ENCODE data around the gene KLF7.

KLF7 gene

DNA sequence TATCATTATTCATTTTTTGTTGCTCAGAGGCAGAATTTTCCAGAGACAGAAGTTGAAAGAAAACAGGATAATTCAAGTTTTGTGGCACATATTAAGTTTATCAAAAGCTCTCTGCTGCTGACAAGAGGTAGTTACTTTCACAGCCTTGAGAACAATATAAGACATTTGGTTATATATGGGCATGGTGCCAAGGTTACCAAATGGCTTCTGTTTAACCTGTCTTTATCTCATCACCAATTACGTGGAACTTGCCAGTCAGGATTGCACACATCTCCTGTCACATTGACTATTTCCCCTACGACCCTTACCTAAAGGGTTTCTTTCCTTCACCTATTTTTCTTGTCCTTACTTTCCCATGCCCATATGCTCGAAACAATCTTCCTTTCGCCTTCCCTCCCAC is 35.9 kb downstream of the KLF7 start:
- no peak for DNase-seq (ENCODE audit: extremely low spot score)
- POLR2A ChIA-PET = no interaction called here
- no peak for TF ChIP-seq CTCF (IDR thresholded peaks at IDR 0.05; ENCODE audit: control extremely low read depth, extremely low read depth, low read depth, missing control alignments)
- CTCF ChIA-PET = interaction anchor here (1.3 to 4.3 kb wide), 2 partner anchors 12 to 32 kb away, joined by 4 to 22 read pairs; no protein-coding TSS in a partner anchor

- ChIA-PET POLR2A (no interaction called here), CTCF (interaction anchor here (4.3 kb wide), 1 partner anchor 13 kb away, joined by 22 read pairs; no protein-coding TSS in a partner anchor)
- no peak for TF ChIP-seq CTCF (IDR thresholded peaks at IDR 0.05; ENCODE audit: control extremely low read depth, extremely low read depth, low read depth, missing control alignments)
- DNase-seq (ENCODE audit: extremely low spot score) = no peak
Measured at GRCh38 chr2:207128867-207129266, 36.9 kb downstream of the KLF7 start.

DNA sequence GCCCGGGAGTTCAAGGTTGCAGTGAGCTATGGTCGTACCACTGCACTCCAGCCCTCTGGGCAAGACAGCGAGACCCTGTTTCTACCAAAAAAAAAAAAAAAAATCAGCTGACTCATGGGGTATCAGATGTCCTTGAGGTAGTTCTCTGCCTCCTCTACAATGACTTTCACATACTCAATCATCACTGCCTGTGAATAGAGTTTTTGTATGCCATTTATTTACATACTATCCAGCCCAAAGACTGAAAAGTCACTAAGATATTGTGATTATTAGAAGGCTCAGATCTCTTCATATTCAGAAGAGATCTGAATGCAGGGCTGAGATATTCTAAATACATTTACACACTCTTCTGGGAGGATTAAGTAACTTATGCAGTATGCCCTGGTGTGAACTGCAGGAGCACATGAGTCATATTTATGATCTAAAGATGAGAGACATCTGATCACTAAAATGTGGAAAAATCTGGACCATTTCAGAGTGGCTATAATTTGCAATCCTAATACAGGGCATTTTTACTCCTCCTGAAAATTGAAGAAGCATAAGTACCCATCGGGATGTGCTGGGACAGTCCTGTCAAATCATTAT is 38.9 kb downstream of the KLF7 start:
- ChIA-PET POLR2A (interaction anchor here (0.6 kb wide), 1 partner anchor 163 kb away, joined by 3 read pairs; no protein-coding TSS in a partner anchor), CTCF (interaction anchor here (0.8 to 2.2 kb wide), 2 partner anchors 8 to 15 kb away, joined by 3 to 7 read pairs; no protein-coding TSS in a partner anchor)
- no peak for TF ChIP-seq CTCF (IDR thresholded peaks at IDR 0.05; ENCODE audit: control extremely low read depth, extremely low read depth, low read depth, missing control alignments)
- no peak for DNase-seq (ENCODE audit: extremely low spot score)

- POLR2A ChIA-PET = no interaction called here
- DNase-seq (ENCODE audit: extremely low spot score) = no peak
- TF ChIP-seq CTCF (IDR thresholded peaks at IDR 0.05; ENCODE audit: control extremely low read depth, extremely low read depth, low read depth, missing control alignments) = no peak
- CTCF ChIA-PET = interaction anchor here (0.9 to 2.6 kb wide), 5 partner anchors 9 to 18 kb away, joined by 3 to 9 read pairs (median 4); no protein-coding TSS in a partner anchor
Measured at GRCh38 chr2:207123776-207124391, 41.9 kb downstream of the KLF7 start.

GRCh38 chr2:207123335-207123744 is 42.4 kb downstream of the KLF7 start:
- ChIA-PET POLR2A (no interaction called here), CTCF (interaction anchor here (0.9 to 1.9 kb wide), 4 partner anchors 8 to 19 kb away, joined by 3 to 5 read pairs (median 4); no protein-coding TSS in a partner anchor)
- no peak for TF ChIP-seq CTCF (IDR thresholded peaks at IDR 0.05; ENCODE audit: control extremely low read depth, extremely low read depth, low read depth, missing control alignments)
- no peak for DNase-seq (ENCODE audit: extremely low spot score)

- TF ChIP-seq CTCF (IDR thresholded peaks at IDR 0.05; ENCODE audit: control extremely low read depth, extremely low read depth, low read depth, missing control alignments) = no peak
- no peak for DNase-seq (ENCODE audit: extremely low spot score)
- CTCF ChIA-PET = interaction anchor here (1.2 to 1.9 kb wide), 2 partner anchors 9 to 19 kb away, joined by 4 to 5 read pairs; no protein-coding TSS in a partner anchor
- POLR2A ChIA-PET = interaction anchor here (0.8 kb wide), 1 partner anchor 43 kb away, joined by 3 read pairs; the partner anchor contains the start of gene KLF7
Measured at GRCh38 chr2:207122651-207123334, 43.0 kb downstream of the KLF7 start.
